Body of pancreas (tissue), 4 donors: ENCODE results near the gene GTF3C5. TPM values are rescaled to one million over a fixed set of nuclear protein-coding genes. Genes with fewer than 3 reads are reported as not detected.
"Not testable (repeated sequence)": the region's sequence is repeated elsewhere in the genome, so short reads cannot be mapped to it uniquely, and the experiment has no call there.

Source experiments
- ATAC-seq: fragments of 150-250 bp; one replicate; pipeline ENCODE4 v1.9.1; 2016
- DNase-seq, 4 donors: peaks; one replicate each; pipeline ENCODE4 v3.0.0-alpha.2; 2019
- H3K27ac ChIP-seq, 4 donors: fragments of 200-600 bp; sonication (generic); 1 replicate in 3 of 4; 2 replicates in 1 of 4; pipeline versions ENCODE4 v1.5.1 to v1.6.1; 2016 to 2019; ENCODE audit warnings: mild to moderate bottlenecking in 1 of 4, mixed read lengths in 1 of 4, moderate library complexity in 1 of 4
- H3K27me3 ChIP-seq, 2 donors: fragments of 200-600 bp; sonication (generic); one replicate each; pipeline ENCODE4 v1.6.0; 2016; ENCODE audit warnings: mild to moderate bottlenecking in 1 of 2
- H3K36me3 ChIP-seq, 2 donors: fragments of 200-600 bp; sonication (generic); replicated peaks in 1 of 2; 2 replicates each; pipeline ENCODE4 v1.5.1; 2016; ENCODE audit warnings: low read depth in 2 of 2; ENCODE audit not compliant: insufficient read depth in 1 of 2
- H3K4me1 ChIP-seq: fragments of 200-600 bp; sonication (generic); one replicate; pipeline ENCODE4 v1.6.0; 2016
- H3K4me3 ChIP-seq, 2 donors: fragments of 200-600 bp; sonication (generic); 1 replicate in 1 of 2; 2 replicates in 1 of 2; pipeline ENCODE4 v1.5.1; 2016 to 2019
- H3K9me3 ChIP-seq, 3 donors: fragments of 200-600 bp; sonication (generic); 1 replicate in 2 of 3; 2 replicates in 1 of 3; pipeline ENCODE4 v1.5.1; 2016
- CTCF ChIP-seq, 7 experiments: fragments of 450-650 bp in 4 of 7; fragments of 200-600 bp in 3 of 7; sonication (generic) in 3 of 7; IDR thresholded peaks; one replicate each; pipeline ENCODE4 v1.5.1; 2016 to 2019; ENCODE audit warnings: antibody characterized with exemption in 7 of 7
- POLR2A ChIP-seq, 3 donors: fragments of 450-650 bp; IDR thresholded peaks; one replicate each; pipeline ENCODE4 v1.6.1; 2016; ENCODE audit warnings: antibody characterized with exemption in 3 of 3, mild to moderate bottlenecking in 2 of 3
- WGBS, 2 donors: methylation state at CpG; one replicate each; pipeline ENCODE4 v1.1.5; 2017; 5-methylcytosine and 5-hydroxymethylcytosine counted together
- intact Hi-C: fragments of 100-400 bp; cut with DNase I; formaldehyde crosslinking; loops from one replicate; pipeline ENCODE4 v1.15.1; 2023
- total RNA-seq, 2 donors: library from RNA; depleted of rRNA; stranded (reverse); fragments of >200 nt; gene quantifications; one replicate each; pipeline ENCODE4 v1.1.0, GENCODE V29; 2016

The GTF3C5 gene
- total RNA-seq, 2 donors from 2014 or later: 43.1 to 57.7 TPM

- DNase-seq (no peak), ATAC-seq (no peak)
- WGBS, 2 donors: 28 to 36% methylated on average over 5 to 6 of the region's 6 CpGs
- intact Hi-C loops: no loop called here
- TF ChIP-seq CTCF (IDR thresholded peaks at IDR 0.05) (no peak), POLR2A (IDR thresholded peaks at IDR 0.05) (no peak)
- H3K27ac ChIP-seq: peak overlapping the region; percentile 58 to 98 (median 95)
- H3K9me3 ChIP-seq: no peaks in the 10 kb centered on the region
- H3K4me3 ChIP-seq: no peak overlapping the region
- peaks cover 65% of the 10 kb centered on the region for H3K4me1 ChIP-seq
- H3K27me3 ChIP-seq: no peaks in the 10 kb centered on the region
- H3K36me3 ChIP-seq: peaks cover 0 to 4% of the 10 kb centered on the region in 2 donors
These were observed 29.6 kb downstream of the GTF3C5 start for GRCh38 chr9:133060417-133060841.

- H3K9me3 ChIP-seq, H3K4me3 ChIP-seq, H3K27me3 ChIP-seq, intact Hi-C loops, H3K36me3 ChIP-seq: not testable (repeated sequence)
- Histone ChIP-seq H3K4me1 (peaks cover 58% of the 10 kb centered on the region), H3K27ac (peak overlapping the region; percentile 93 to 98 (median 98))
- WGBS, 2 donors: 13 to 41% methylated on average over 12 to 14 of the region's 14 CpGs
- DNase-seq (peak; percentile 73 to 78 (median 76)), ATAC-seq (peak; percentile 45)
- peak; percentile 6 to 54 (median 53) for TF ChIP-seq POLR2A (IDR thresholded peaks at IDR 0.05)
These were observed 30.4 kb downstream of the GTF3C5 start for GRCh38 chr9:133061019-133061763.

DNA sequence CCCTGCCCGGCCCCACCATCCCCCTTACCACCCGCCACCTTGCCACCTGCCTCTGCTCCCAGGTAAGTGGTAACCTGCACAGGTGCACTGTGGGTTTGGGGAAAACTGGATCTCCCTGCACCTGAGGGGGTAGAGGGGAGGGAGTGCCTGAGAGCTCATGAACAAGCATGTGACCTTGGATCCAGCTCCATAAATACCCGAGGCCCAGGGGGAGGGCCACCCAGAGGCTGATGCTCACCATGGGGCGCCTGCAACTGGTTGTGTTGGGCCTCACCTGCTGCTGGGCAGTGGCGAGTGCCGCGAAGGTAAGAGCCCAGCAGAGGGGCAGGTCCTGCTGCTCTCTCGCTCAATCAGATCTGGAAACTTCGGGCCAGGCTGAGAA is 31.0 kb downstream of the GTF3C5 start, which contains the start of gene CEL:
CEL (plus strand) TSS at position 218 of the 382 bp plus-strand sequence; CDS start at position 240, 22 bp downstream.
- H3K36me3 ChIP-seq, H3K27me3 ChIP-seq, intact Hi-C loops, H3K9me3 ChIP-seq: not testable (repeated sequence)
- Histone ChIP-seq H3K4me3 (peak within 1 kb of the TSS; percentile 25 to 43), H3K4me1 (peaks cover 53% of the 10 kb centered on the region), H3K27ac (peak within 1 kb of the TSS; percentile 93 to 98 (median 98))
- ATAC-seq: peak; percentile 76
- DNase-seq: peak; percentile 94 to 99 (median 95)
- WGBS, 2 donors: 38% methylated on average over 4 of the region's 9 CpGs; no CpG with 5 or more reads in 1 of the 2 donors
- peak; percentile 22 to 68 (median 27) for TF ChIP-seq POLR2A (IDR thresholded peaks at IDR 0.05)

DNA sequence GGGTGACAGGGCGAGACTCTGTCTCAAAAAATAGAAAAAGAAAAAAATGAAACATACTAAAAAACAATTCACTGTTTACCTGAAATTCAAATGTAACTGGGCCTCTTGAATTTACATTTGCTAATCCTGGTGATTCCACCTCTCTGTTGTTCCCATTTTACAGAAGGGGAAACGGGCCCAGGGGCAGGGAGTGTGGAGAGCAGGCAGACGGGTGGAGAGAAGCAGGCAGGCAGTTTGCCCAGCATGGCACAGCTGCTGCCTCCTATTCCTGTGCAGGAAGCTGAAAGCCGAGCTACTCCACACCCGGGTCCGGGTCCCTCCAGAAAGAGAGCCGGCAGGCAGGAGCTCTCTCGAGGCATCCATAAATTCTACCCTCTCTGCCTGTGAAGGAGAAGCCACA is 31.8 kb downstream of the GTF3C5 start:
- peak in 1 of 4 donors; percentile 43 for DNase-seq
- intact Hi-C loops, H3K36me3 ChIP-seq, H3K9me3 ChIP-seq, H3K27me3 ChIP-seq, ATAC-seq: not testable (repeated sequence)
- Histone ChIP-seq H3K4me1 (peaks cover 51% of the 10 kb centered on the region), H3K27ac (peak overlapping the region in 3 of 4 donors; percentile 67 to 81 (median 79)), H3K4me3 (peak overlapping the region; percentile 25 to 43)
- 32 to 42% methylated on average over 5 of the region's 8 CpGs for WGBS, 2 donors

DNA sequence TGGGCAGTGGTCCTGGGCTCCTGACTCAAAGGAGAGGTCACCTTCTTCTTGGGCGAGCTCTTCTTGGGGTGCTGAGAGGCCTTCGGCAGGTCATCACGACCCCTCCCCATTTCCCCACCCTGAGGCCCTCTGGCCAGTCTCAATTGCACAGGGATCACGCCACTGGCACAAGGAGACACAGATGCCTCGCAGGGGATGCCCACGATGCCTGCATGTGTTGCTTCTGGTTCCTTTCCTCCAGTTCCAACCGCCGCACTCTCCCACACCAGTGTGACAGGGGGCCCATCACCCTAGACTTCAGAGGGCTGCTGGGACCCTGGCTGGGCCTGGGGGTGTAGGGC is 32.3 kb downstream of the GTF3C5 start:
- intact Hi-C loops: no loop called here
- Histone ChIP-seq H3K27ac (peak overlapping the region; percentile 67 to 81 (median 73)), H3K9me3 (no peaks in the 10 kb centered on the region), H3K36me3 (peaks cover 0 to 2% of the 10 kb centered on the region in 2 donors), H3K27me3 (no peaks in the 10 kb centered on the region), H3K4me3 (peak overlapping the region; percentile 28 to 54), H3K4me1 (peaks cover 51% of the 10 kb centered on the region)
- DNase-seq (no peak), ATAC-seq (no peak)
- TF ChIP-seq CTCF (IDR thresholded peaks at IDR 0.05): no peak
- TF ChIP-seq POLR2A (IDR thresholded peaks at IDR 0.05): peak in 1 of 3 donors; percentile 68
- WGBS, 2 donors: 30% methylated on average over 8 of the region's 8 CpGs; no CpG with 5 or more reads in 1 of the 2 donors

GRCh38 chr9:133063500-133064231 is 32.9 kb downstream of the GTF3C5 start:
- intact Hi-C loops: no loop called here
- 33 to 49% methylated on average over 10 to 14 of the region's 14 CpGs for WGBS, 2 donors
- H3K9me3 ChIP-seq: no peaks in the 10 kb centered on the region
- peak overlapping the region; percentile 28 to 54 for H3K4me3 ChIP-seq
- H3K36me3 ChIP-seq: peaks cover 0 to 2% of the 10 kb centered on the region in 2 donors
- H3K27me3 ChIP-seq: no peaks in the 10 kb centered on the region
- peak overlapping the region; percentile 67 to 81 (median 73) for H3K27ac ChIP-seq
- ATAC-seq (no peak), DNase-seq (peak; percentile 56 to 70 (median 60))
- TF ChIP-seq POLR2A (IDR thresholded peaks at IDR 0.05) (peak in 2 of 3 donors; percentile 74 to 83), CTCF (IDR thresholded peaks at IDR 0.05) (peak in 4 of 7 experiments; percentile 17 to 24 (median 21))
- H3K4me1 ChIP-seq: peaks cover 45% of the 10 kb centered on the region
